Hepatocyte (in vitro differentiated cells): ENCODE measurements around the gene INPP4B.
"Not testable (repeated sequence)": the region's sequence is repeated elsewhere in the genome, so short reads cannot be mapped to it uniquely, and the experiment has no call there.

Experiments used
- EZH2 ChIP-seq: fragments of 200-600 bp; sonication (generic); IDR thresholded peaks from 2 replicates; pipeline ENCODE4 v1.6.1; 2016; ENCODE audit warnings: antibody characterized with exemption, mild to moderate bottlenecking, borderline replicate concordance
- EZH2phosphoT487 ChIP-seq: fragments of 200-600 bp; sonication (generic); IDR thresholded peaks from one replicate; pipeline ENCODE4 v1.6.1; 2018; ENCODE audit warnings: antibody characterized with exemption, mild to moderate bottlenecking, low read depth, moderate library complexity; ENCODE audit not compliant: unreplicated experiment, severe bottlenecking
- TF ChIP-seq, protein P1 (sequence below): fragments of 200-600 bp; sonication (generic); IDR thresholded peaks from 2 replicates; pipeline ENCODE4 v1.5.1; 2016; ENCODE audit warnings: antibody characterized with exemption, mild to moderate bottlenecking; ENCODE audit not compliant: poor library complexity

- TF ChIP-seq, protein P1, sequence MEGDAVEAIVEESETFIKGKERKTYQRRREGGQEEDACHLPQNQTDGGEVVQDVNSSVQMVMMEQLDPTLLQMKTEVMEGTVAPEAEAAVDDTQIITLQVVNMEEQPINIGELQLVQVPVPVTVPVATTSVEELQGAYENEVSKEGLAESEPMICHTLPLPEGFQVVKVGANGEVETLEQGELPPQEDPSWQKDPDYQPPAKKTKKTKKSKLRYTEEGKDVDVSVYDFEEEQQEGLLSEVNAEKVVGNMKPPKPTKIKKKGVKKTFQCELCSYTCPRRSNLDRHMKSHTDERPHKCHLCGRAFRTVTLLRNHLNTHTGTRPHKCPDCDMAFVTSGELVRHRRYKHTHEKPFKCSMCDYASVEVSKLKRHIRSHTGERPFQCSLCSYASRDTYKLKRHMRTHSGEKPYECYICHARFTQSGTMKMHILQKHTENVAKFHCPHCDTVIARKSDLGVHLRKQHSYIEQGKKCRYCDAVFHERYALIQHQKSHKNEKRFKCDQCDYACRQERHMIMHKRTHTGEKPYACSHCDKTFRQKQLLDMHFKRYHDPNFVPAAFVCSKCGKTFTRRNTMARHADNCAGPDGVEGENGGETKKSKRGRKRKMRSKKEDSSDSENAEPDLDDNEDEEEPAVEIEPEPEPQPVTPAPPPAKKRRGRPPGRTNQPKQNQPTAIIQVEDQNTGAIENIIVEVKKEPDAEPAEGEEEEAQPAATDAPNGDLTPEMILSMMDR = not testable (repeated sequence)
- TF ChIP-seq EZH2, EZH2phosphoT487: not testable (repeated sequence)
These were observed 336.7 kb downstream of the INPP4B start for GRCh38 chr4:142509381-142509780.
